ENCODE results near the gene EIF2B4. TPM values are rescaled to one million over a fixed set of nuclear protein-coding genes. Genes with fewer than 3 reads are reported as not detected.
A peak's percentile ranks its signal among the peaks of the same experiment; 100 is the strongest.

EIF2B4 gene
- total and polyA plus RNA-seq, 2 of the 8 experiments (the other 6 are each of a cell fraction or from before 2014, with no cell fraction given): 60.0 to 63.2 TPM

- Histone ChIP-seq H2BK120ac (replicated peaks; ENCODE audit: low read depth, low read length) (no peak within 1 kb of the TSS), H3K79me1 (ENCODE audit: low read depth, low read length) (no peaks in the 10 kb centered on the region), H4K91ac (replicated peaks; ENCODE audit: insufficient read length, low read length) (peak within 1 kb of the TSS; percentile 32), H3K4ac (replicated peaks; ENCODE audit: insufficient read length, low read depth, low read length) (peak within 1 kb of the TSS; percentile 41), H3K4me2 (ENCODE audit: insufficient read depth in 1 of 2, low read depth in 2 of 2, low read length in 2 of 2) (peak within 1 kb of the TSS; percentile 87 to 88), H3K23me2 (ENCODE audit: low read depth, low read length) (peaks cover 7% of the 10 kb centered on the region), H4K8ac (ENCODE audit: extremely low read depth, insufficient read depth, low read length) (peak within 1 kb of the TSS; percentile 95), H3K27me3 (replicated peaks in 1 of 4; ENCODE audit: control insufficient read depth in 3 of 4, extremely low read depth in 1 of 4, insufficient read depth in 3 of 4, low read length in 3 of 4) (no peaks in the 10 kb centered on the region), H3K4me1 (replicated peaks in 1 of 4; ENCODE audit: control insufficient read depth in 3 of 4, insufficient read depth in 4 of 4, low read length in 3 of 4) (peaks cover 0 to 5% (median 3%) of the 10 kb centered on the region in 4 experiments; a peak in 4 of 7 replicates), H2BK15ac (ENCODE audit: low read length) (peak within 1 kb of the TSS; percentile 36; the same call in 1 of the 2 replicates), H2BK5ac (ENCODE audit: low read depth, low read length) (peak within 1 kb of the TSS; percentile 87), H3K18ac (ENCODE audit: extremely low read depth, low read length) (peak within 1 kb of the TSS; percentile 92), H3K9ac (replicated peaks in 1 of 4; ENCODE audit: extremely low read depth in 1 of 4, low read depth in 3 of 4, low read length in 3 of 4) (peak within 1 kb of the TSS; percentile 83 to 94 (median 90)), H4K5ac (ENCODE audit: insufficient read length, low read depth, low read length) (peak within 1 kb of the TSS; percentile 95), H2AK5ac (ENCODE audit: low read depth, low read length) (peak within 1 kb of the TSS; percentile 1; the same call in 1 of the 2 replicates), H3K56ac (replicated peaks; ENCODE audit: insufficient read length, low read depth, low read length) (peak within 1 kb of the TSS; percentile 78), H3K23ac (ENCODE audit: insufficient read length) (no peak within 1 kb of the TSS), H2BK20ac (ENCODE audit: low read length) (no peak within 1 kb of the TSS), H3K14ac (ENCODE audit: insufficient read length) (no peak within 1 kb of the TSS), H2AFZ (ENCODE audit: low read length) (peak within 1 kb of the TSS; percentile 83; the same call in 1 of the 2 replicates), H3K36me3 (ENCODE audit: control insufficient read depth in 2 of 4, insufficient read depth in 4 of 4, low read length in 3 of 4) (peaks cover 0 to 4% (median 0%) of the 10 kb centered on the region in 4 experiments; a peak in 2 of 8 replicates), H4K20me1 (replicated peaks in 1 of 2; ENCODE audit: control insufficient read depth in 1 of 2, insufficient read depth in 2 of 2, low read length in 2 of 2) (peaks cover 3 to 6% of the 10 kb centered on the region in 2 experiments), H3K4me3 (ENCODE audit: extremely low read depth in 1 of 4, insufficient read depth in 2 of 4, low read depth in 3 of 4, low read length in 4 of 4) (peak within 1 kb of the TSS; percentile 68 to 96 (median 92)), H2BK12ac (ENCODE audit: low read depth, low read length) (peak within 1 kb of the TSS; percentile 73; the same call in 1 of the 2 replicates), H3K79me2 (ENCODE audit: control insufficient read depth in 1 of 2, insufficient read depth in 2 of 2, low read length in 2 of 2) (peaks cover 26 to 47% of the 10 kb centered on the region in 2 experiments), H3K9me3 (ENCODE audit: insufficient read depth in 2 of 2, low read depth in 1 of 2, low read length in 1 of 2) (no peaks in the 10 kb centered on the region), H3K27ac (ENCODE audit: low read depth, low read length) (peak within 1 kb of the TSS; percentile 78)
- FAIRE-seq (no peak), DNase-seq (ENCODE audit: low read depth in 1 of 2, low spot score in 2 of 2) (peak; percentile 87 to 99)
- CTCF ChIA-PET (ENCODE audit: partially characterized antibody): interaction anchor here (1.1 to 2.7 kb wide), 8 partner anchors 12 to 238 kb away, joined by 3 to 8 read pairs (median 5); no protein-coding TSS in a partner anchor
- 4% methylated on average over 68 of the region's 82 CpGs; no CpG with 5 or more reads in 1 of the 2 experiments for WGBS, 2 experiments (ENCODE audit: extremely low coverage in 1 of 2, insufficient coverage in 1 of 2, insufficient read length in 1 of 2, insufficient replicate concordance in 2 of 2, low coverage in 1 of 2, low lambda C conversion rate in 2 of 2, missing lambda C conversion rate in 1 of 2)
- POLR2A ChIA-PET (ENCODE audit: partially characterized antibody): interaction anchor here (0.7 to 4.1 kb wide), 25 partner anchors 10 to 328 kb away, joined by 3 to 48 read pairs (median 5); partner anchors contain the start of genes CCDC121, EIF2B4, FNDC4 and GPN1
- TF ChIP-seq SIN3A (conservative IDR thresholded peaks at IDR 0.05 in 1 of 2, IDR thresholded peaks at IDR 0.05 in 1 of 2; ENCODE audit: low read depth in 1 of 2, low read length in 2 of 2) (peak; percentile 56 to 64; a peak in 3 of 4 replicates), JUN (IDR thresholded peaks at IDR 0.05; ENCODE audit: low read depth, low read length) (no peak), SRF (IDR thresholded peaks at IDR 0.05; ENCODE audit: low read depth, low read length) (0 out of 2 replicates have a peak, but pooled peaks have one; percentile 23), POLR2AphosphoS5 (IDR thresholded peaks at IDR 0.05; ENCODE audit: low read depth, low read length) (peak; percentile 94), CBX5 (IDR thresholded peaks at IDR 0.05; ENCODE audit: low read depth, low read length) (no peak), KDM4A (IDR thresholded peaks at IDR 0.05; ENCODE audit: low read depth, low read length, severe bottlenecking) (peak; percentile 87), NRF1 (IDR thresholded peaks at IDR 0.05; ENCODE audit: low read depth, low read length) (0 out of 2 replicates have a peak, but pooled peaks have one; percentile 14), RBBP5 (IDR thresholded peaks at IDR 0.05; ENCODE audit: borderline replicate concordance, low read depth, low read length) (peak; percentile 70; the same call in 1 of the 2 replicates), CHD2 (IDR thresholded peaks at IDR 0.05; ENCODE audit: low read length) (peak; percentile 97), POU5F1 (IDR thresholded peaks at IDR 0.05; ENCODE audit: low read depth, low read length) (no peak), HDAC6 (IDR thresholded peaks at IDR 0.05; ENCODE audit: low read depth, low read length) (no peak)
Observed at GRCh38 chr2:27409321-27410073, 39.4 kb upstream of the EIF2B4 start, which contains the start of gene PPM1G. TSS of gene PPM1G (minus strand) at chr2:27409591. CDS start at chr2:27409422, 169 bp downstream.
